Fibroblast of lung (primary cell): Measurements from ENCODE around the gene IL26. TPM values are rescaled to one million over a fixed set of nuclear protein-coding genes. Genes with fewer than 3 reads are reported as not detected.

Source experiments
- DNase-seq, 2 donors: peaks; one replicate each; pipeline versions ENCODE4 v3.0.0 to v3.0.0-alpha.2; 2010; ENCODE audit warnings: low read depth in 2 of 2
- H2AFZ ChIP-seq: 2 replicates; pipeline ENCODE4 v1.5.1; 2012; ENCODE audit warnings: low read length, control low read depth, inconsistent platforms
- H3K27ac ChIP-seq: 2 replicates; pipeline ENCODE4 v1.5.1; 2011; ENCODE audit warnings: low read length, control low read depth; ENCODE audit not compliant: insufficient read depth
- H3K27me3 ChIP-seq: 2 replicates; pipeline ENCODE4 v1.5.1; 2011; ENCODE audit warnings: mild to moderate bottlenecking, low read length; ENCODE audit not compliant: control insufficient read depth, insufficient read depth
- H3K36me3 ChIP-seq: 2 replicates; pipeline ENCODE4 v1.5.1; 2011; ENCODE audit warnings: low read length; ENCODE audit not compliant: control insufficient read depth, insufficient read depth
- H3K4me1 ChIP-seq: 2 replicates; pipeline ENCODE4 v1.5.1; 2011; ENCODE audit warnings: low read length; ENCODE audit not compliant: control insufficient read depth, insufficient read depth; ENCODE audit errors: extremely low read depth
- H3K4me2 ChIP-seq: 2 replicates; pipeline ENCODE4 v1.5.1; 2011; ENCODE audit warnings: low read length, control low read depth; ENCODE audit not compliant: insufficient read depth; ENCODE audit errors: extremely low read depth
- H3K4me3 ChIP-seq, 4 experiments: fragments of 200-600 bp in 1 of 4; sonication (generic) in 1 of 4; replicated peaks in 1 of 4; 2 replicates each; pipeline ENCODE4 v1.5.1; 2011 to 2016; ENCODE audit warnings: low read length in 4 of 4, low read depth in 3 of 4, mild to moderate bottlenecking in 3 of 4, control low read depth in 2 of 4, inconsistent platforms in 1 of 4, mixed read lengths in 1 of 4; ENCODE audit not compliant: insufficient read depth in 1 of 4; ENCODE audit errors: control extremely low read depth in 1 of 4
- H3K79me2 ChIP-seq: 2 replicates; pipeline ENCODE4 v1.5.1; 2012; ENCODE audit warnings: mild to moderate bottlenecking, low read length, inconsistent platforms; ENCODE audit not compliant: control insufficient read depth, insufficient read depth
- H3K9ac ChIP-seq: 2 replicates; pipeline ENCODE4 v1.5.1; 2011; ENCODE audit warnings: mild to moderate bottlenecking, low read length, control low read depth; ENCODE audit not compliant: insufficient read depth
- H3K9me3 ChIP-seq: 2 replicates; pipeline ENCODE4 v1.5.1; 2012; ENCODE audit warnings: low read depth, low read length; ENCODE audit not compliant: control insufficient read depth, insufficient read depth
- H4K20me1 ChIP-seq: 2 replicates; pipeline ENCODE4 v1.5.1; 2011; ENCODE audit warnings: low read length; ENCODE audit not compliant: control insufficient read depth, insufficient read depth; ENCODE audit errors: extremely low read depth
- EZH2 ChIP-seq: IDR thresholded peaks from 2 replicates; pipeline ENCODE4 v1.5.1; 2012; ENCODE audit warnings: low read length, control low read depth, mild to moderate bottlenecking; ENCODE audit errors: missing control alignments
- polyA plus RNA-seq, 2 donors: library from polyadenylated mRNA; depleted of rRNA in 1 of 2; stranded (reverse) in 1 of 2; unstranded in 1 of 2; fragments of >200 nt; gene quantifications; 2 replicates each; pipeline ENCODE4 v1.2.1, GENCODE V29; 2011 to 2012; ENCODE audit warnings: missing spikeins in 1 of 2
- total RNA-seq: library from RNA; depleted of rRNA; stranded (reverse); fragments of >200 nt; gene quantifications from 2 replicates; pipeline ENCODE4 v1.2.1, GENCODE V29; 2014
- TF ChIP-seq, protein P1 (sequence below), 2 donors: IDR thresholded peaks in 1 of 2; conservative IDR thresholded peaks in 1 of 2; 1 replicate in 1 of 2; 2 replicates in 1 of 2; pipeline ENCODE4 v1.5.1; 2011 to 2012; ENCODE audit warnings: low read length in 2 of 2, control low read depth in 1 of 2, inconsistent platforms in 1 of 2, low read depth in 1 of 2, mild to moderate bottlenecking in 1 of 2

Gene IL26
- total and polyA plus RNA-seq, 2 donors (not counting 1 experiment from before 2014, with no cell fraction given) = not detected

DNA sequence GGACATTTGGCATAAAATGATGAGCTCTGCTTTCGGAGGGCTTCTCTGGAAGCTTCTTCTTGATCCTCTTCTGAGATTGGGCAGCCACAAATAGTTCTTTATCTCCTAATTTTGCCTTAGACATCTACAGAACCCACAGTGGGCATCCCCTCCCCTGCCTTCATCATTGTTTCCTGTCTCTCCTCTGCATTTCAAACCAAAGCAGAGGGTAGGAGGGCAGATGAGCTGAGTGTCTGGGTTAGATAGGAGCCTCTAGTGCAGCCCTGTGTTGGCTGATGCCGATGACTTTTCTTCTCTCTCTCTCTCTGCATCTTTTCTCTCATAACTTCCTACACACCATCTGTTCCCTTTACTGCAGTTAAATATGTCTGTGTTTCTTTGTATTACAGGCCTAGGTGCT is 8.5 kb upstream of the IL26 start:
- H3K4me3 ChIP-seq = no peak overlapping the region
- DNase-seq = no peak
- H3K79me2 ChIP-seq = no peaks in the 10 kb centered on the region
- TF ChIP-seq, protein P1, sequence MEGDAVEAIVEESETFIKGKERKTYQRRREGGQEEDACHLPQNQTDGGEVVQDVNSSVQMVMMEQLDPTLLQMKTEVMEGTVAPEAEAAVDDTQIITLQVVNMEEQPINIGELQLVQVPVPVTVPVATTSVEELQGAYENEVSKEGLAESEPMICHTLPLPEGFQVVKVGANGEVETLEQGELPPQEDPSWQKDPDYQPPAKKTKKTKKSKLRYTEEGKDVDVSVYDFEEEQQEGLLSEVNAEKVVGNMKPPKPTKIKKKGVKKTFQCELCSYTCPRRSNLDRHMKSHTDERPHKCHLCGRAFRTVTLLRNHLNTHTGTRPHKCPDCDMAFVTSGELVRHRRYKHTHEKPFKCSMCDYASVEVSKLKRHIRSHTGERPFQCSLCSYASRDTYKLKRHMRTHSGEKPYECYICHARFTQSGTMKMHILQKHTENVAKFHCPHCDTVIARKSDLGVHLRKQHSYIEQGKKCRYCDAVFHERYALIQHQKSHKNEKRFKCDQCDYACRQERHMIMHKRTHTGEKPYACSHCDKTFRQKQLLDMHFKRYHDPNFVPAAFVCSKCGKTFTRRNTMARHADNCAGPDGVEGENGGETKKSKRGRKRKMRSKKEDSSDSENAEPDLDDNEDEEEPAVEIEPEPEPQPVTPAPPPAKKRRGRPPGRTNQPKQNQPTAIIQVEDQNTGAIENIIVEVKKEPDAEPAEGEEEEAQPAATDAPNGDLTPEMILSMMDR (conservative IDR thresholded peaks at IDR 0.05 in 1 of 2, IDR thresholded peaks at IDR 0.05 in 1 of 2; ENCODE audit: low read depth in 1 of 2, low read length in 2 of 2) = no peak
- no peak for TF ChIP-seq EZH2
- no peak overlapping the region for H3K9ac ChIP-seq
- no peaks in the 10 kb centered on the region for H3K9me3 ChIP-seq
- H3K27ac ChIP-seq = no peak overlapping the region
- no peak overlapping the region for H3K4me2 ChIP-seq
- H3K4me1 ChIP-seq = no peaks in the 10 kb centered on the region
- H4K20me1 ChIP-seq = no peaks in the 10 kb centered on the region
- H3K27me3 ChIP-seq = peaks cover 2% of the 10 kb centered on the region
- H2AFZ ChIP-seq = no peak overlapping the region
- H3K36me3 ChIP-seq = no peaks in the 10 kb centered on the region

DNA sequence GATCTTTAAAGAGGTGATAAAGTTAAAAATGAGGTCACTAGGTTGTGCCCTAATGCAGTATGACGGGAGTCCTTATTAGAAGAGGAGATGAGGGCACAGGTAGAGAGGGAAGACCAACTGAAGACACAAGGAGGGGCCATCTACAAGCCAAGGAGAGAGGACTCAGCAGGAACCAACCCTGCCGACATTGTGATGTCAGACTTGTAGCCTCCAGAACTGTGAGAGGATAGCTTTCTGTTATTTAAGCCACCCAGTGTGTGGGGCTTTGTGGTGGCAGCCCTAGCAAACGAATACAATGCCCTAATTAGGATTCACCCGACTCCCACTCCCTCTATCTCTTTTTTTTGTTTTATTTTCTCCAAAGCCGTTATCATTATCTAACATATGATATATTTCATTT is 7.9 kb upstream of the IL26 start:
- Histone ChIP-seq H3K27ac (no peak overlapping the region), H3K9me3 (no peaks in the 10 kb centered on the region), H3K4me3 (no peak overlapping the region), H3K36me3 (no peaks in the 10 kb centered on the region), H3K27me3 (peaks cover 2% of the 10 kb centered on the region), H2AFZ (no peak overlapping the region), H4K20me1 (no peaks in the 10 kb centered on the region), H3K9ac (no peak overlapping the region), H3K4me2 (no peak overlapping the region), H3K79me2 (no peaks in the 10 kb centered on the region), H3K4me1 (no peaks in the 10 kb centered on the region)
- no peak for DNase-seq
- TF ChIP-seq, protein P1 (conservative IDR thresholded peaks at IDR 0.05 in 1 of 2, IDR thresholded peaks at IDR 0.05 in 1 of 2; ENCODE audit: low read depth in 1 of 2, low read length in 2 of 2) = no peak
- TF ChIP-seq EZH2 = no peak

DNA sequence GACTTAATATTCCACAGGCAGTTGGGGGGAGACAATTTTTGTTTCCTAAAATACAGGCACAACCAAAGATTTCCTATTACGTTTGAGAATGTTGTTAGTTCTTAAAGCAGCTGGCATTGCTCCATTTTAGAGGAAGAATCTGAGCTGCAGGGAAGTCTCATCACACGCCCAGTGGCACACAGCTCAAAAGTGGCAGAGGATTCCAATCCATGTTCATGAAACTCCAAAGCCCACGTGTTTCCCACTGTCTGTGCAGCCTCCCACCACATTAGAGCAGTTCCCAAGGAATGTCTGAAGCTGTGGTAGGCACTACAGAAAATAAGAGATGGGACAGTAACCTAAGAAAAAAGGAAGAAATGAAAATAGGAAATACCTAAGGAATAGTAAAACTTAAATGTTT is 6.1 kb upstream of the IL26 start:
- TF ChIP-seq, protein P1 (conservative IDR thresholded peaks at IDR 0.05 in 1 of 2, IDR thresholded peaks at IDR 0.05 in 1 of 2; ENCODE audit: low read depth in 1 of 2, low read length in 2 of 2) = no peak
- TF ChIP-seq EZH2 = no peak
- Histone ChIP-seq H4K20me1 (no peaks in the 10 kb centered on the region), H3K9ac (no peak overlapping the region), H3K27ac (no peak overlapping the region), H3K9me3 (no peaks in the 10 kb centered on the region), H3K36me3 (no peaks in the 10 kb centered on the region), H3K4me3 (no peak overlapping the region), H2AFZ (no peak overlapping the region), H3K4me1 (no peaks in the 10 kb centered on the region), H3K79me2 (no peaks in the 10 kb centered on the region), H3K27me3 (peaks cover 2% of the 10 kb centered on the region), H3K4me2 (no peak overlapping the region)
- DNase-seq = peak in 1 of 2 donors; percentile 9
